Stimulated activated CD8-positive, alpha-beta memory T cell treated with anti-CD3 and anti-CD28 coated beads, Interleukin-7, amount 100 ng/mL, for 24 hours (primary cell): ENCODE data around the gene CDC23.
"Not testable (repeated sequence)": the region's sequence is repeated elsewhere in the genome, so short reads cannot be mapped to it uniquely, and the experiment has no call there.

Source experiments
- DNase-seq: peaks from one replicate; pipeline ENCODE4 v3.0.0-alpha.2; 2020; ENCODE audit warnings: low read depth

The CDC23 gene, protein sequence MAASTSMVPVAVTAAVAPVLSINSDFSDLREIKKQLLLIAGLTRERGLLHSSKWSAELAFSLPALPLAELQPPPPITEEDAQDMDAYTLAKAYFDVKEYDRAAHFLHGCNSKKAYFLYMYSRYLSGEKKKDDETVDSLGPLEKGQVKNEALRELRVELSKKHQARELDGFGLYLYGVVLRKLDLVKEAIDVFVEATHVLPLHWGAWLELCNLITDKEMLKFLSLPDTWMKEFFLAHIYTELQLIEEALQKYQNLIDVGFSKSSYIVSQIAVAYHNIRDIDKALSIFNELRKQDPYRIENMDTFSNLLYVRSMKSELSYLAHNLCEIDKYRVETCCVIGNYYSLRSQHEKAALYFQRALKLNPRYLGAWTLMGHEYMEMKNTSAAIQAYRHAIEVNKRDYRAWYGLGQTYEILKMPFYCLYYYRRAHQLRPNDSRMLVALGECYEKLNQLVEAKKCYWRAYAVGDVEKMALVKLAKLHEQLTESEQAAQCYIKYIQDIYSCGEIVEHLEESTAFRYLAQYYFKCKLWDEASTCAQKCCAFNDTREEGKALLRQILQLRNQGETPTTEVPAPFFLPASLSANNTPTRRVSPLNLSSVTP

DNA sequence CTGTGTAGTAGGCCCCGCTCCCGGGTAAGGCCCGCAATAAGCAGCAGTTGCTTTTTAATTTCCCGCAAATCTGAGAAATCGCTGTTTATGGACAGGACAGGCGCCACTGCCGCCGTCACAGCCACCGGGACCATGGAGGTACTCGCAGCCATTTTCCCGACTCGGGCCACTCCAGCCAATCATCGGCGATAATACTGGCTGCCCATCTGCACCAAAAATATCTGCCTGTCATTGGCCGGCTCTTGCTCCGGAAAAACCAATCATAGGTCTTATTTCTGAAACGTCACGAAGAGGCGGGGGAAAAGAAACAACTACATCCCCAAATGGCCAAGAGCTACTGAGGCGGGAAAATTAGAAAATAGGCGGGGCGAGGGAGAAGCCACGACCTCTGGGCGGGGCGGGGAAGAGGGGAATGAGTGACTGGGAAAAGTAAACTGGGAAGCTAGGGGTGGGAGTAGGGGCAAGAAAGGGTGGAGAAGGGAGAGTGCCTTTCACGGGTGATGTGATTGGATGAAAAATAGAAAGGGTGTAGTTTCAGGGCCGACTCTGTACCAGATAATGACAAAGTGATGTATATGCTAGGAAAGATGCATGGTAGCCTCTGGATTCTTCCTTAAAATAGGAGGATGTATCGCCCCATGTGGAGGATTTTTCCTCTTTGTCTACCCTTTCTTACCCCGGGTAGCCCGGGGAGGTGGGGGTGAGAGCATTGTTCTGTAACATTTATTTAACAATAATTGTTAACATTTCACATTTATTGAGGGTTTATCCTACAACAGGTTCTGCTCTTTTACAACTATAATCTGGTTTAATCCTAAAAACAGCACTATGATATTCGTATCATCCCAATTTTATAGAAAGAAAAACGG lies at the start of gene CDC23:
Gene CDC23, minus strand, starts transcription at position 163 of the 869 bp plus-strand sequence. Its CDS starts 11 bp downstream, at position 152.
- peak; percentile 68 for DNase-seq

DNA sequence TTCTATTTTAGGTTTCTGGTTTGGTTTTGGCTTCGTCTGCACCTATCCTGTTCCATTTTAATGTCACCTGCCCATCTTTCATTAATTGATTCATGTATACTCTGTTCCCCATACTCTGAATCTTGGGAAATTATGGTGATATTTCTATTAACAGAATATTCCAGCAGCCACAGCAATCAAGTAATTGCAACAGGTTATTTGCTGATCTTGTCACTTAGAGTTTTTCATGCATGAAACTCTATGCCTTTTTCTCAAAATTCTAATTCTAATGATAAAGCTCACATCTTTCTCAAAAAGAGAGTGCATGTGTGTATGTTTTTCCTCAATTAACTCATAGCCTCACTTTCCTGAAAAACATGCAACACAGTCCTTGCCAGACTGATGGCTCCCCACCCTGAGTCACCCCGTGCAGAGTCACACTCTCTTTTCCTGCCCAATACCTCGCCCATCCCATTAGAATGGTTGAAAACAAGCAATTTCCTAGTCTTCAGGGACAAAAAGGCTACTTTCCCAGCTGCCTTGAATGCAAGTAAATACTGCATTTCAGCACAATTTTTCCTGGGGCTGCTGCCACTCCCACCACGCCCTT lies 45.7 kb upstream of the CDC23 start:
- no peak for DNase-seq

DNA sequence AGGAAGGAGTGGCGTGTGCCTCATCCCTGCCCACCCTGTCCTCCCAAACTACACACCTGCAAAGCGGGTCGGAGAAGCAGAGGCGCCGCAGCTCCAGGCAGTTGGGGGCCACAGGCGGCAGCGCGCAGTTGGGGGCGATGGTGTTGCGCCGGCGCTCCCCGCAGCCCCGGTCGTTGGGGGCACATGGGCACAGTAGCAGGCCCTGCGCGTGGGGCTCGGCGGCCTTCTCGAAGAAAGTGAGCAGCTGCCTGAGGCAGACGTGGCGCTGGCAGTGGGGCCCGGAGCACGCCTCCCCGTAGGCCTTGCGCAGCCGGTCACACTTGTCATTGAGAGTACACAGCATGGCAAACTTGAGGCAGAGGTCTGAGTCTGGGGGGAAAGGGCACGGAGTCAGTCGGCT lies 44.5 kb upstream of the CDC23 start:
- DNase-seq = no peak

DNA sequence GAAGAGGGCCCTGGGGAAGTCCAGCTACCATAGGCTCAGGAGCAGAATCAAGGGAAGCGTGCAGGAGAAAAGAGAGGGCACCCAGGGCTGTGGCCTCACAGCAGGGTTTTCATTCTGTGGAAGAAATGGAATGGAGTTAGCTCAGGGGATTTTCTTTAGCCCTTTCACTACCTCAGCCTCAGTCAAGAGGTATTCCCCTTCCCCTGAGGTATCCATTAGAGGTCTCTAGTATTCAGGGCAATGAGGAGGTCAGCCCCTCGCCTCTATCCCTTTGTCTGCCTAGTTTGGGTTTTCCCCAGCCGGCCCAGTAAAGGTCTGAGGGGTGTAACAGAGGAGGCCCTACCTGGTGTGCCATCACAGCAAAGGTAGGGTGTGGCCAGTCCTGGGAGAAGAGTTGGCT lies 39.8 kb upstream of the CDC23 start:
- DNase-seq = no peak

DNA sequence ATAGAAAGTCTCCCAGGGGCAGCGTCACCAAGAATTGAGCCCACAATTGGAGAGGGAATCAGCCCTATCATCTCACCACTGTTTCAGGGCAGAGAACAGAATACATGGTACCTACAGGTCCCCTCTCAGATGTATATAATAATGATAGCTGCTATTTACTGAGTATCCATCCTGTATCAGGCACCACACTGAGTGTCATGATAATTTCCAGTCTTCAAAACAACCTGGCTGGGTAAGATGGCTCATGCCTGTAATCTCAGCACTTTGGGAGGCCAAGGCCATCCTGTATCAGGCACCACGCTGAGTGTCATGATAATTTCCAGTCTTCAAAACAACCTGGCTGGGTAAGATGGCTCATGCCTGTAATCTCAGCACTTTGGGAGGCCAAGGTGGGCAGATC lies 34.7 kb upstream of the CDC23 start:
- not testable (repeated sequence) for DNase-seq

DNA sequence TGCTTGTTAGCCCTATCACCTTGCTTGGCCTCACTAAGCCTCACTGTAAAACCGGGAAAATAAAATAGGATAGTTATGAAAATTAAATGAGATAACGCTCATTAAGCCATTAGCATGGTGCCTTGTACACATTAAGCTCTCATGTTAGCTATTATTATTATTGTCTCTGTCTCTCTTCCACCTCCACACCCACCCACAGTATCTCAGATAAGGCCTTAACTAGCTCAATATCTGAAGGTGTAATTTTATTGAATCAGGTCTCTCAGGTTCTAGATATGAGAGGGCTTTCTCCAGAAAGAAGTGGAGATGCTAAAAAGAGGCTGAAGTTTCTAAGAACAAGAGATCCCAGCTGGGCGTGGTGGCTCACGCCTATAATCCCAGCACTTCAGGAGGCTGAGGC lies 33.7 kb upstream of the CDC23 start:
- DNase-seq = no peak

DNA sequence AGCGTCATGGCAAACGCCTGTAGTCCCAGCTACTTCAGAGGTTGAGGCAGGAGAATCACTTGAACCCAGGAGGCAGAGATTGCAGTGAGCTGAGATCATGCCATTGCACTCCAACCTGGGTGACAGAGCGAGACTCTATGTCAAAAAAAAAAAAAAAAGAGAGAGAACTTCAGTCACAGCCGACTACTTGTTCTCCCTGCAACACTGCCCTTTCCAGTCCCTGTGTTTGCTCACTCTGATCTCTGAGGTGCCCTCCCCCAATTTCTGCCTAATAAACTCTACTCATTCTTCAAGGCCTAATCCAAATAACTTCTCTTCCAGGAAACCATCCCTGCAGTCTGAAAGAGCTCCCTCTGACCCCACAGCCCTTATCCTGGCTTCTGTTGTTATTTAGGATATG lies 33.2 kb upstream of the CDC23 start:
- no peak for DNase-seq

DNA sequence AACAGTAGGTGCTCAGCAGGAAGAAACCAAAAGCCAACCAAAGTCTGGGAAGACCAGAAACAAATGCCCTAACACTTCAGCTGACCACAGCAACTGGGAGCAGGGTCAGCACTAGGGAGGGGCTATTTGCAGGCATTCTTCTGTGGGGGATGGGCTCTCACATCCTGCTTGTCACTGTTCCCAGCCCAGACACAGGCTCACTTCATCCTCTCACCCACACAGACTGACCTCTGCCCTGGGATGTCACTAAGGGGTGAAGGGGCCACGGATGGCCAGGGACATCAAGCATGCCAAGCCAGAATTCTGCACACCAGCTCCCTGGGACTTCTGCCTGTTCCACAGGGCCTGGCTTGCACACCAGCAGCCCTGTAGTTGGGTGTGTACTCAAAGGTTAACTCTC lies 32.6 kb upstream of the CDC23 start:
- DNase-seq = no peak

DNA sequence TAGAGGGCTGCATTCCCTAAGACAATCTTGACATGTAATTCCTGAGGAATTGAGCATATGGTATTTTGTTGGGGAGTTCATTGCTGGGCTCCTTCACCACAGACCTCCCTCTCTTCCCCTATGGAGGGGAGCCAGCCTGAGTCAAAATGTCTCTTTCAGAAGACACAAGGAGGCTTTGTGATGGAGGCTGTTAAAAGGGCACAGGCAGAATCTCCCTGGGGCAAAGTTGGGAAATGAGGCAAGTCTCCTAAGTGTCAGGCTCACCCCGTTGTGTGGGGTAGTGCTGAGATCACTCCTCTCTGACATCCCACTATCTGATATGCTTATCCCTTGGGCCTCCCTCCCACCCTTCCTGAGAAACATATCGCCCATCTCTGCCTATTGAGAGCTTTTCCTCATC lies 30.7 kb upstream of the CDC23 start:
- no peak for DNase-seq

DNA sequence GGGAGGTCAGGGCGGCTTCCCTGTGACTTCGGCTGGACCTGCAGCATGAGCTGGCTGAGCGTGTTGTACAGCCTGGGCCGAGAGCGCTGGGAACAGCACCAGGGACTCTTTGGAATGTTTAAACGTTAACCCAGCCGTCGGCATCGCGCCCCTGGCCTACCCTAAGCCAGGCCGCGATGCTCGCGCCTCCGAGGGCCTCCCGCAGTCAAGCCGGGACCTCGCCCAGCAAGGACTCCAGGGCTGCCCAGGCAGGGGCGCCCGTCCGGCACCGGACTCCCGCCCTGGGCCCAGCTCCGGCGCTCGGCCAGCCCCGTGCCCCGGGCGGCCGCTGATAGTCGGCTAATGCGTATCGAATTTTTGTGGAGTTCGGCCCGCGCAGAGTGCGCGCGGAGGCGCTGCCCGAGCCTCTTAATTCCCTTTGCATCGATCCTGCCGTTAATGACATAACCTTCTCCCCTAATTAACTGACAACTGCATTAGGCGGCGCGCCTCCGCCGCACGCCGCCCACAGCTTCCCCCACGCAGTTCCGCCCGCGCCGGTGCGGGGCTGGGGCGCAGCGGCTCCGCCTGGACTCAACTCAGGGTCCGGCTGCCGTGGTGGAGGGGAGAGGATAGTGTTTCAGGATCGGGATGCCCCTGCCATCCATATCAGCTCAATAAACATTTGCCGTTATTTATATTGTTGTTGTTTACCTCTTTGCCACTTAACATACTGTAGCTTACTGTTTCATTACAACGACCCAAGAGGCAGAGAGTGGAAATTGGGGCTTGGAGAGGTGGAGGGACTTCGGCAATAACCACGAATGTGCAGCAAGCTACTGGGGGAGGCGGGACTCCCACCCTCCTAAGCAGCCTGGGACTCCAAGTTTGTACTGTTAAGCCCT lies 28.8 kb upstream of the CDC23 start:
- no peak for DNase-seq

DNA sequence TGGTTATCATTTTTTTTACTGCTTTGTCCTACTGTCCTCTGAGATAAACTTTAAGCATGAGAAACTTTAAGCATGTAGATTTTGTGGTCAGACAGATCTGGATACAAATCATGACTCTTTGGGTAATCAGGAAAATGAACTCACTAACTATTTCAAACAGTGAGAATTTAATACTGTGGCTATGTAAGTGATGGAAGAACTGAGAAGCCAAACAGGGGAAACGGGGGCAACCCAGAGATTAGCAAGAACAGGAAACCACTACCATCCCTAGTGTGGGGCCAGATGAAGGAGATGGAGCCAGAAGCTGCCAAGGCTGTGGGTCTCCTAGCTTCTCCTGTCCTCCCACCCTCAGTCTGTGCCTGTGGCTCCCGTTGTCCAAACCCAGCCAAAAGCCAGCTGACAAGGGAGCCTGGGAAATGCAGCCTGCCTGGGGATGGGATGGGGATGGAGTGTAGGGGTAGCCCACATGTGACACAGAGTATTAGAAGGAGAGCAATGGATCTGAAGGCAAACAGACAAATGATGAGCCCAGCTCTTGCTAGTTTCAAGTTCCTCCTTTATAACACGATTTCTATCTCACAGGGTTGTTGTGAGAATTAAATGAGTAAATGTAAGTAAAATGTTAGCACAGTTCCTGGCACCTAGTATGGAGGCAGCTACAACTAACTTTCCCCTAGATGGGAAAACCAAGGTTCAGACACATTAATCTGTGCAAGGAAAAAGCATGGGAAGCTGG lies 27.7 kb upstream of the CDC23 start:
- no peak for DNase-seq

DNA sequence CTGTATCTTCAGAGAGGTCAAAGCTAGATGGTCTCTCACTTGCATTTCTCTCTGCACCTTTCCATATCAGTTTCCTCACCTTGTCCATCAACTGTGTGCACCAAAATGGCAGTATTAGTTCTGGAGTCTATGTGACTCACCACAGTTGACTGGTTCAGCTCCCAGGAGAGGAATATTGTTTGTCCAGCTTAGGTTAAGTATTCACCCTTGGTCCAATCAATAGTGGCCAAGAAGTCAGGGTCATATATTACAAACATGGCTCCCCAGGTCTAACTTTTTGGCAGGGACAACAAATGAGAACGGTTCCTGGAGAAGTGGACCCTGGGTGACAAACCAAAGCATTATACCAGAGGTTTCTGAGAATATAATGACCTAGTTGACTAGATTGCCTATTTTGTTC lies 24.9 kb upstream of the CDC23 start:
- DNase-seq = no peak

DNA sequence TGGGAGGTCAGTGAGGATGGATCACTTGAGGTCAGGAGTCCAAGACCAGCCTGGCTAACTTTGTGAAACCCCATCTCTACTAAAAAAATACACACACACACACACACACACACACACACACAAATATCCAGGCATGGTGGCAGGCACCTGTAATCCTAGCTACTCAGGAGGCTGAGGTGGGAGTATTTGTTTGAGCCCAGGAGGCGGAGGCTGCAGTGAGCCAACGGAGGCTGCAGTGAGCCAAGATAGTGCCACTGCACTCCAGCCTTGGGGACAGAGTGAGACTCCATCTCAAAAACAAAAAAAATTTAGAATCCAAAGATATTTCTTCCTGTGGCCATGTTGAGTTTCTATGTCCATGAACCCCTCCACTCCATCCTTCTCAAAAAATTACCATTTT lies 21.5 kb upstream of the CDC23 start:
- no peak for DNase-seq

DNA sequence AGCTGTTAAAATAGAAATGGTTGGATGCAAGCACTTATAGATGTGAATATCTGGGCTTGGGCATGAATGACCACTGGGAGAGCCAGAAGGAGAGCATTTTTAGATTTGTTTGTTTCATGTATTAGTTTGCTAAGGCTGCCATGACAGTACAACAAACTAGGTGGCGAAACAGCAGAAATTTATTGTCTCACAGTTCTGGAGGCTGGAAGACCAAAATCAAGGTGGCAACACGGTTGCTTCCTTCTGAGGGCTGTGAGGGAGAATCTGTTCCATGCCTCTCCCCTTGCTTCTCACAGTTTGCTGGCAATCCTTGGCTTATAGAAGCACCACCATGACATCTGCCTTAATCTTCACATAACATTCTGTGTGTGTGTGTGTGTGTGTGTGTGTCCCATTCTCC lies 20.2 kb upstream of the CDC23 start:
- DNase-seq = no peak

DNA sequence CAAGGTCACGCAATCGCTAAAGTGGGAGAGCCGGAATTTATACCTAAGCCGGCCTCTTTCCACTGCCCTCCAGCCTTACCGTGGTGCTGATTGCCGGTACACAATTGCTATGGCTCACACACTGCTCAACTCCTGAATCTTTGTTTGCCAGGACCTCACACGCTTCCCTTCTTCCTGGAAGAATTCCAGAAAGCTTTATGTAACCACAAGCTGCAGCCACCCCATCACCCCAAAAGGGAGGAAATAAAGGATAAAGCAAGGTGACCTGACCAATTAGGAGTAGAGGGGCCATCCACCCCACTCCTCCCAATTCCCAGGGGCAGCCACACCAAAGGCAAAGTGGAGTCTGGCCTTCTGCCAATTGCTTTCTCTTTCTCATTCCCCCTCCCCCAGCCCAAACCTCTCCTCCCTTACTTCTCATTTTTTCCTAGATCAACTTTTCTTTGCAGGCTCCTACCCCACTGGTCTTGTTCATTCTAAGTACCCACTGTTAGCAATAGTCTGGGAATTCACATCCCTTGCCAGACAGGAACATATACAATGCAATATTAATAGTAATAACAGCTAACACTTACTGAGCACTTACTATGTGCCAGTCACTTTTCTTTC lies 18.0 kb upstream of the CDC23 start:
- no peak for DNase-seq

DNA sequence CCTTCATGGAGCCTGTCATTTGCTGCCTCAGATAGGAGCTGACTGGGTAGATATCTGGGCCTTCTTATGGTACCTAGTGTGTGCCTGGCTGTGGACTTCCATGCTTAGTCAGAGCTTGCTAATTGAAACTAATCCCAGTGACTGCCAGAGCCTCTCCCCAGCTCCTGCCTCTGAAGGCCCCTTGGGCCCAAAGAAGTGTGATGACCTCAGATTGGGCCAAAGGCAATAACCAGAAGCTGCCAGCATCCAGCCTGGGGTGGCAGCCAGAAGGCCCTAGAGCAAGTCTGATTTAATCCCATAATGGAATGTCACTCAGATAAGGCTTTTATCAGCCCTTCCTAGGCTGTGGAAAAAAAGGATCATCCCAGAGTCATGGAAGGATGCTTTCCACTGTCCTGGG lies 17.1 kb upstream of the CDC23 start:
- DNase-seq = no peak

DNA sequence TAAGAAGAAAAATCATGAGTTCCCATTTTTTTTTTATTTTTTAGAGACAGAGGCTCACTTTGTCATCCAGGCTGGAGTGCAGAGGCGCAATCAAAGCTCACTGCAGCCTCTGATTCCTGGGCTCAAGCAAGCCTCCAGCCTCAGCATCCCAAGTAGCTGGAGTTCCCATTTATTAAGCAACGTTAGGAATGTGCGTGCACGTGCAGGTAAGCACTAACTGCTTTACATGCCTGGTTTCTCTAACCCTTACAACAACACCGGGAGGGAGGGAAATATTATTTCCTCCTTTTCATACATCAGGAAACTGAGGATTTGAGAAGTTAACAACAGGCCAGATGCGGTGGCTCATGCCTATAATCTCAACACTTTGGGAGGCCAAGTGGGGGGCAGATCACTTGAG lies 16.3 kb upstream of the CDC23 start:
- DNase-seq = no peak

DNA sequence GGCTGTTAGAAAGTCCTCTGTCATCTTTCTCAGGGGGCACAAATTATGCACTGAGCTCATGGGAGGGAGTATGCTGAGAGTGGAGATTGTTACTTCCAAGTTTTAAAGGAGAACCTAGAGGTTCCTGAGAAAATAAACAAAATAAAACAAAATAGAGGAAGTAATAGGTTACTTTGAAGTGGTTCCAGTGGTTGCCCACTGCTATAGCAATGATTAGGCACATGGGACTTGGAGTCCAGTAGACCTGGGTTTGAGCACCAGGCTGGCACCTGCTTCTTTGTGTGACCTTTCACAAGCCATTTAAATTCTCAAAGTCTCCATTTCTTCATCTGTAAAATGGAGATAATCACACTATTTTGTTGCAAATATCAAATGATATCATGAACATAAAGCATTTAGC lies 13.8 kb upstream of the CDC23 start:
- no peak for DNase-seq

DNA sequence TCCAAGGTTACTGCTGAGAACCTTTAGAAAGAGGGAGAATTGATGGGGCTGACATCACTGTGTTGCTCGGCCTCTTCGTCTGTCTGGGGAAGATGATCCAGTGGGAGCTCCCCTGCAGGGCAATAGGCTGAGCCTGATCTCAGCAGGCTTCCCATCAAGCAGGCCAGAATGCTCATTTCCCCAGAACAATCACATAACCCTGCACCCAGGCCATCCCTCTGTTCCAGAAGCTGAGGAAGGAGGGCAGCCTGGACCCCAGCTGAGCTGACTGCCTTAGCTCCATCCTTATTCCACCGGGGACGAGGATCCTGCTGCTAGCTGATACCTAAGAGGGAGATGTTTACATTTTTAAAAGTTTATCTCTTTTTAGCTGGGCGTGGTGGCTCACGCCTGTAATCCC lies 11.6 kb upstream of the CDC23 start:
- no peak for DNase-seq

DNA sequence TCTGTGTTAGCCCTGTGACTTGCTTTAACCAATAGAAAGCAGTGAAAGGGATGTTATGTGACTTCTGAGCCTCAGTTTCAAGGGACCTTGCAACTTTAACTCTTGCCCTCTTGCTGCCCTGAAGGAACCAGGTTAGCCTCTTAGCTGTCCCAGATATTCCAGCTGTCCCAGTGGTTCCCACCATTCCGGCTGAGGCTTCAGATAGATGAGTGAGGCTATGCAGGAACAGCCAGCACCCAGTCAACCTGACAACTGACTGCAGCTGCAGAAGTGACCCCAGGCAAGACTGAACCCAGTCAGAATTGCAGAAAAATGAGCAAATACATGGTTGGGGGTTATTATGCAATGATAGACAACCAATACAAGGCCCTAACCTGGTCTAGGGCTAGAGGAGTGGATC lies 10.4 kb upstream of the CDC23 start:
- no peak for DNase-seq
